Neutrophil (primary cell): ENCODE measurements around the gene DNAH17.

Experiments
- H3K27ac ChIP-seq: fragments of 200-600 bp; sonication (generic); 2 replicates; pipeline ENCODE4 v1.5.1; 2016; ENCODE audit warnings: mild to moderate bottlenecking, moderate library complexity
- H3K27me3 ChIP-seq: fragments of 200-600 bp; sonication (generic); 2 replicates; pipeline ENCODE4 v1.6.0; 2016; ENCODE audit warnings: mild to moderate bottlenecking
- H3K36me3 ChIP-seq: fragments of 200-600 bp; sonication (generic); 2 replicates; pipeline ENCODE4 v1.5.1; 2017
- H3K4me1 ChIP-seq, 2 experiments: fragments of 200-600 bp in 1 of 2; sonication (generic) in 1 of 2; 1 replicate in 1 of 2; 2 replicates in 1 of 2; pipeline versions ENCODE4 v1.5.1 to v1.6.1; 2013 to 2016; ENCODE audit warnings: low read depth in 1 of 2, low read length in 1 of 2, mild to moderate bottlenecking in 1 of 2, moderate library complexity in 1 of 2; ENCODE audit not compliant: control insufficient read depth in 1 of 2, insufficient read depth in 1 of 2
- H3K4me3 ChIP-seq, 2 experiments: fragments of 200-600 bp in 1 of 2; sonication (generic) in 1 of 2; 1 replicate in 1 of 2; 2 replicates in 1 of 2; pipeline ENCODE4 v1.5.1; 2013 to 2016; ENCODE audit warnings: low read depth in 1 of 2, low read length in 1 of 2, mild to moderate bottlenecking in 1 of 2, moderate library complexity in 1 of 2
- H3K9me3 ChIP-seq: fragments of 200-600 bp; sonication (generic); 2 replicates; pipeline ENCODE4 v1.5.1; 2016
- CTCF ChIP-seq: fragments of 200-600 bp; sonication (generic); IDR thresholded peaks from 2 replicates; pipeline ENCODE4 v1.5.1; 2016; ENCODE audit warnings: antibody characterized with exemption

The DNAH17 gene

GRCh38 chr17:78486946-78487680 lies 90.1 kb downstream of the DNAH17 start:
- no peak for TF ChIP-seq CTCF
- Histone ChIP-seq H3K36me3 (no peaks in the 10 kb centered on the region), H3K27ac (no peak overlapping the region), H3K4me3 (no peak overlapping the region), H3K4me1 (peaks cover 5 to 9% of the 10 kb centered on the region in 2 experiments), H3K27me3 (peaks cover 42% of the 10 kb centered on the region), H3K9me3 (no peaks in the 10 kb centered on the region)

- Histone ChIP-seq H3K4me3 (no peak overlapping the region), H3K27me3 (peaks cover 47% of the 10 kb centered on the region), H3K9me3 (no peaks in the 10 kb centered on the region), H3K27ac (no peak overlapping the region), H3K36me3 (no peaks in the 10 kb centered on the region), H3K4me1 (peaks cover 5 to 9% of the 10 kb centered on the region in 2 experiments)
- TF ChIP-seq CTCF: no peak
These were observed 90.9 kb downstream of the DNAH17 start for GRCh38 chr17:78486228-78486802.

GRCh38 chr17:78485290-78486168 lies 91.7 kb downstream of the DNAH17 start:
- H3K4me3 ChIP-seq: no peak overlapping the region
- H3K27me3 ChIP-seq: peaks cover 48% of the 10 kb centered on the region

GRCh38 chr17:78484271-78485246 lies 92.6 kb downstream of the DNAH17 start:
- no peaks in the 10 kb centered on the region for H3K36me3 ChIP-seq
- H3K4me1 ChIP-seq: peaks cover 5 to 9% of the 10 kb centered on the region in 2 experiments
- H3K27ac ChIP-seq: no peak overlapping the region
- TF ChIP-seq CTCF: no peak
- H3K27me3 ChIP-seq: peaks cover 48% of the 10 kb centered on the region
- H3K4me3 ChIP-seq: peak overlapping the region; percentile 29 to 41
- H3K9me3 ChIP-seq: no peaks in the 10 kb centered on the region

More at GRCh38 chr17:78485290-78486168, 91.7 kb downstream of the DNAH17 start:
- Histone ChIP-seq H3K9me3 (no peaks in the 10 kb centered on the region), H3K27ac (no peak overlapping the region), H3K4me1 (peaks cover 5 to 9% of the 10 kb centered on the region in 2 experiments), H3K36me3 (no peaks in the 10 kb centered on the region)
- TF ChIP-seq CTCF: no peak

GRCh38 chr17:78479369-78479768 lies 97.8 kb downstream of the DNAH17 start:
- Histone ChIP-seq H3K27ac (no peak overlapping the region), H3K9me3 (no peaks in the 10 kb centered on the region), H3K27me3 (peaks cover 31% of the 10 kb centered on the region), H3K4me3 (no peak overlapping the region), H3K4me1 (peaks cover 3 to 4% of the 10 kb centered on the region in 2 experiments), H3K36me3 (no peaks in the 10 kb centered on the region)
- no peak for TF ChIP-seq CTCF
